ENCODE results near the gene TNPO3. TPM values are rescaled to one million over a fixed set of nuclear protein-coding genes. Genes with fewer than 3 reads are reported as not detected.

TNPO3 gene
- total and polyA plus RNA-seq, 10 of the 15 experiments (the other 5 are each of a cell fraction or from before 2014, with no cell fraction given): 17.6 to 91.8 (median 65.9) TPM

- TF ChIP-seq E2F4 (IDR thresholded peaks at IDR 0.05; ENCODE audit: low read depth, low read length): no peak
- no peak for TF ChIP-seq CHD4 (IDR thresholded peaks at IDR 0.05)
- 0 out of 2 replicates have a peak, but pooled peaks have one; percentile 12 for TF ChIP-seq ZNF217 (IDR thresholded peaks at IDR 0.05)
- TF ChIP-seq BCL11A (IDR thresholded peaks at IDR 0.05; ENCODE audit: low read depth, low read length): peak; percentile 99
- no peak for TF ChIP-seq HCFC1 (IDR thresholded peaks at IDR 0.05; ENCODE audit: low read length)
- TF ChIP-seq SREBF2 (IDR thresholded peaks at IDR 0.05; ENCODE audit: low read length): no peak
- no peak for TF ChIP-seq E2F8 (IDR thresholded peaks at IDR 0.05; ENCODE audit: low read depth, partially characterized antibody)
- no peak for TF ChIP-seq CEBPB (IDR thresholded peaks at IDR 0.05; ENCODE audit: borderline replicate concordance in 1 of 2, low read depth in 2 of 2, low read length in 2 of 2)
- TF ChIP-seq SREBF1 (IDR thresholded peaks at IDR 0.05; ENCODE audit: low read length): no peak
- TF ChIP-seq TBL1XR1 (IDR thresholded peaks at IDR 0.05; ENCODE audit: low read depth, low read length): no peak; the same call in 1 of the 2 replicates
- TF ChIP-seq NR2C1 (IDR thresholded peaks at IDR 0.05): no peak
- no peak; the same call in 1 of the 2 replicates for TF ChIP-seq BACH1 (IDR thresholded peaks at IDR 0.05; ENCODE audit: borderline replicate concordance)
- TF ChIP-seq POLR2A (IDR thresholded peaks at IDR 0.05; ENCODE audit: low read depth, low read length): peak; percentile 77; the same call in 1 of the 2 replicates
- peak; percentile 38 for TF ChIP-seq PKNOX1 (IDR thresholded peaks at IDR 0.05)
- TF ChIP-seq MYB (IDR thresholded peaks at IDR 0.05; ENCODE audit: borderline replicate concordance, low read depth, low read length): no peak
- no peak for TF ChIP-seq CBX3 (IDR thresholded peaks at IDR 0.05; ENCODE audit: borderline replicate concordance, low read depth)
- no peak for TF ChIP-seq ZSCAN29 (IDR thresholded peaks at IDR 0.05)
- TF ChIP-seq ZNF687 (IDR thresholded peaks at IDR 0.05): peak; percentile 69
Measured at GRCh38 chr7:128934361-128935341, 120.3 kb downstream of the TNPO3 start (continued).
